HG03108 (cell line): ENCODE measurements around the gene TEKTIP1.

ENCODE experiments used
- ATAC-seq: cut with Tn5 transposase; IDR thresholded peaks from one replicate; pipeline ENCODE4 v1.9.1; 2021; ENCODE audit warnings: moderate library complexity; ENCODE audit not compliant: unreplicated experiment

The TEKTIP1 gene

GRCh38 chr19:3536429-3537100, 2.4 kb upstream of the TEKTIP1 start:
- ATAC-seq, result no peak

- ATAC-seq, result no peak
Measured at GRCh38 chr19:3537101-3537437, 1.9 kb upstream of the TEKTIP1 start.

GRCh38 chr19:3537438-3538240, 1.3 kb upstream of the TEKTIP1 start:
- ATAC-seq, result no peak

GRCh38 chr19:3538258-3538929, 580 bp upstream of the TEKTIP1 start:
- no peak for ATAC-seq

- no peak for ATAC-seq
Measured at GRCh38 chr19:3539756-3540118, 763 bp downstream of the TEKTIP1 start.

GRCh38 chr19:3543150-3544057, 4.4 kb downstream of the TEKTIP1 start:
- ATAC-seq, result no peak

GRCh38 chr19:3544058-3544376, 5.0 kb downstream of the TEKTIP1 start:
- no peak for ATAC-seq

GRCh38 chr19:3544742-3545668, 6.0 kb downstream of the TEKTIP1 start:
- ATAC-seq, result no peak

GRCh38 chr19:3545669-3546034, 6.7 kb downstream of the TEKTIP1 start:
- no peak for ATAC-seq

- ATAC-seq, result no peak
Measured at GRCh38 chr19:3546119-3546518, 7.1 kb downstream of the TEKTIP1 start.

- ATAC-seq, result no peak
Measured at GRCh38 chr19:3547301-3547731, 8.3 kb downstream of the TEKTIP1 start.

GRCh38 chr19:3547767-3548282, 8.9 kb downstream of the TEKTIP1 start:
- no peak for ATAC-seq

- no peak for ATAC-seq
Measured at GRCh38 chr19:3548606-3549005, 9.6 kb downstream of the TEKTIP1 start.

- ATAC-seq, result no peak
Measured at GRCh38 chr19:3549816-3550215, 10.8 kb downstream of the TEKTIP1 start.

GRCh38 chr19:3550947-3551791, 12.2 kb downstream of the TEKTIP1 start:
- ATAC-seq, result no peak

- ATAC-seq, result no peak
Measured at GRCh38 chr19:3551792-3552095, 12.8 kb downstream of the TEKTIP1 start.

GRCh38 chr19:3554254-3555083, 15.5 kb downstream of the TEKTIP1 start:
- no peak for ATAC-seq

GRCh38 chr19:3555653-3556422, 16.9 kb downstream of the TEKTIP1 start:
- no peak for ATAC-seq
